Iris pigment epithelial cell (primary cell): ENCODE measurements around the gene RNPEP.
"Not testable (repeated sequence)": the region's sequence is repeated elsewhere in the genome, so short reads cannot be mapped to it uniquely, and the experiment has no call there.

Experiments
- DNase-seq: peaks from one replicate; pipeline ENCODE4 v3.0.0-alpha.2; 2011; ENCODE audit warnings: low read depth

RNPEP gene

GRCh38 chr1:202036595-202037387 is 54.3 kb downstream of the RNPEP start:
- no peak for DNase-seq

DNA sequence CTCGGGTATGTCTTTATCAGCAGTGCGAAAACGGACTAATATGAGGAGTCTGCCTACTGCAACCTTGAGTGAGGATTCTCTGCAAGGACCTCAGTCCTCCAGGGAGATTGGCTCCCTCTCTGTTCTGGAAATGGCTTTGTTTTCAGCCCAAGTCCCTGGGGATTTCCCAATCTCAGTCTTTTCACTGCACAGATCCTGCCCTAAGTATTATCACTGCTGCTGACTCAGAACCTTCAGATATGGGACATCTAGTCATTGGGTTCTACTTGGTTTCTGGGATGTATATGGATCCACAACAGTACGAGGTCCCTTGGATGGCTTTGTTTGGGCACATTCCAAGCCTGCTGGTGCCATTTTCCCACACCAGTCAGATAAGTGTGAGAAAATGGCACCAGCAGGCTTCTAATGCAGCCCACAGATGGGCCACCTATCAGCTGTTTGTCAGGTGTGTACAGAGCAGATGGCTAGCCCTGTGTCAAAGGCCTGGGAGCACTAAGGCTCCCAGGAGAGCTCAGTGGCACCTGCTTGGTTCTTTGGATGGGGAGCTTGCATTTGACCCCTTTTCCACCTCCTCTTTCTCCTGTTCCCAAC is 55.4 kb downstream of the RNPEP start:
- DNase-seq: peak; percentile 81

DNA sequence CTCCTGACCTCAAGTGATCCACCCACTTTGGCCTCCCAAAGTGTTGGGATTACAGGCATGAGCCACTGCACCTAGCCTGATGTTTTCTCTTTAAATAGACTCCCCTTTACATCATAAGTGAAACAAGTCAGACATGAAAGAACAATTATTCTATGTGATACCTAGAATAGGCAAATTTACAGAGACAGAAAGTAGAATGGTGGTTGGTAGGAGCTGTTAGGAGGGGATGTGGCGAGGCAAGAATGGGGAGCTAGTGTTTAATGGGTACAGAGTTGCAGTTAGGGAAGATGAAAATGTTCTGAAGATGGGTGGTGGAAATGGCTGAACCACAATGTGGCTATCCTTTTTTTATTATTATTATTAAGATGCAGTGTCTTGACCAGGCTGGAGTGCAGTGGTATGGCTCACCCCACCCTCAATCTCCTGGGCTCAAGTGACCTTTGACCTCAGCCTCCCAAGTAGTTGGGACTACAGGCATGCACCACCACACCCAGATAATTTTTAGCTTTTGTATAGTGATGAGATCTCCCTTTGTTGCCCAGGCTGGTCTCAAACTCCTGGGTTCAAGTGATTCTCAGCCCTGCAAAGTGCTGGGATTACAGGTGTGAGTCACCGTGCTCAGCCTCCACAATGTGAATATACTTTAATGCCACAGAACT is 56.4 kb downstream of the RNPEP start:
- no peak for DNase-seq

DNA sequence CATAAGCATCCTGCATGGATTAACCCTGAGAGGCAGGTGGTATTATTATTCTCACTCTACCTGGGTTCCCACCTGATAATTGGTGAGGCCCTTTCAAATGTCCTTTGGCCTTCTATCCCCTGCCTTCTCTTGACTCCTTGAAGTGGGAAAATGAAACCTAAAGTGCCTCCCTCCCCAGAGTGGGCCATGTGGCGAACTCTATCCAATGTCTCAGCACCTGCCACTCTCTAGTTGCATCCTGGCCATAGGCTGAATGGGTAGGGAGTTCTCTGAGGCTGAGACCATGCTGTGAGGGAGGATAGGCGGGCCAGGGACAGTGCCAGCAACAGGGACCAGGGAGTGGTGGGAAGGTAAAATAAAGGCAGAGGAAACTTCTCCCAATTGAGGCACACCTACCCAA is 63.3 kb downstream of the RNPEP start:
- no peak for DNase-seq

DNA sequence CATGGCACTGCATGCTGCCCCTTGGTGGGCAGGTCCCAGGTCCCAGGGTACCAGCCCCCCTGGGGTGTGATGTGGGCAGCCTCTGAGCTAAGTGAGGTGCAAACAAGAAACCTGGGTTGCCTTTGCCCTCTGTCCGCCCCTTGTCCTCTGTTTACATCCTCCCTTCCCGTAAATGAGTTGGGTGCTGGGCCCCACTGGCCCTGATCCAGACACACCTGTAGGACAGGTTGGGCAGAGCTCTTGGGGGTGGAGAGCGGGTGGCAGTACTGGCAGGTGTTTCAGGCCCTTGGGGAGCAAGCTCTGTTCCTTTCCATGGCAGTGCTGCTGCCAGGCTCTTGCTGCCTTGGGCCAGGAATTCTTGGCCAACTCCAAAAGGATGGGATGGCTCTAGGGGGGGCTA is 63.8 kb downstream of the RNPEP start:
- DNase-seq: no peak

DNA sequence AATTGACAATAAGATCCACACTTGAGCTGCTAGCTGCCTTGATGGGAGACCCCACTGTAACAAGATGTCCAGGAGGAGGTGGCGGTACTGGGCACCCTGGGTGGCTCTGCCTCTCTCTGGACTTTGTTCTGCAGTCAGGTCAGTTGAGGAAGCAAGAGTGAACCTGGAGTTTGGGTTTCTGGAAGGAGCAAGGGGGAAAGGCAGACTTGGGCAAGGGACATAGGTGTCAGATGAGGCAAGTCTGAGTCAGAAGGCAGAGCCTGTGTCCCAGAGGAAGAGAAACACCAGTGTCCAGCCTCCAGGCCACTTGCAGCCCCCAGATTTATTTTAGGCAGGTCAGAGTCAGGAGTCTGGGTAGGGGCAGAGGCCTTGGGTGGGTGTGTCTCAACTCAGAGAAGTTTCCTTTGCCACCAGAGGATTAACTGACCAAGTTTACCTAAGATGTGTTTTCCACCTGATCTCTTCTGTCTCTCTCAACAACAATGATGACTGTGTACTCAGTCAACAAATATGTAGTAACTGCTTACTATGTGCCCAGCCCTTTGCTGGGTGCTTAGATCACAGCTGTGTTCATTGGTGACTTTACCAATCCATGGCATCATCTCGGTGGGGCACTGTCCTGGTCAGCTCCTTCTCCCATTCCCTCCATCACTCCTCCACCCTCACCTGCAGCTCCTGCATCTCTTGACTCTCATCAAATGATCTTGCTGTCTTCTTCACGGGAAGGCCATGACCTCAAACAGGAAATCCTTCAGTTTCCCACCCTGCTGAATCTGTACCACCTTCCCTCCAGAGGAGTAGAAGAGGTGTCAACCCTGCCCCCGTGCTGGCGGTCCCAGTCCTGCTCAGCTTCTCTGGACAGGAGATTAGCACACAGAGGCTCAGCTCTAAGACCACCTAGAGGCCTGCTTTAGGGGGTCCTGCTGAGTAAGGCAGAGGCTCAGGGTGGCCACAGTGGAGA is 64.6 kb downstream of the RNPEP start:
- DNase-seq: no peak

DNA sequence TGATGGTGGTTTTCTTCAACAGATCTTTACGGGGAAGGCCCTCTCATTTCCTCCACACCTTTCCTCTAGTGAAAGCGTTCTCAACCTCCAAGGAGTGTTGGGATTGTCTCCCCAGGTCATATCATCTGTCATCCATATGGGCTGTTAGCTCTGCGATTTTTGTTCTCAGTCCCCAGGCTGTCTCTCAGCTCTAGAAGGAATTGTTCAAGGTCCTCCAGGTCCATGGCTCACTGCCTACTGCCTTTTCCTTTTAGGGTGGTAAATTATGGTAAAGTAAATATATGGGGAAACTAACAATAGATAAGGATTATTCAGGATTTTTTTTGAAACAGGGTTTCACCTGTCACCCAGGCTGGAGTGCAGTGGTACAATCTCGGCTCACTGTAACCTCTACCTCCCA is 65.5 kb downstream of the RNPEP start:
- no peak for DNase-seq

- DNase-seq: no peak
These were observed 66.7 kb downstream of the RNPEP start for GRCh38 chr1:202049129-202049528.

DNA sequence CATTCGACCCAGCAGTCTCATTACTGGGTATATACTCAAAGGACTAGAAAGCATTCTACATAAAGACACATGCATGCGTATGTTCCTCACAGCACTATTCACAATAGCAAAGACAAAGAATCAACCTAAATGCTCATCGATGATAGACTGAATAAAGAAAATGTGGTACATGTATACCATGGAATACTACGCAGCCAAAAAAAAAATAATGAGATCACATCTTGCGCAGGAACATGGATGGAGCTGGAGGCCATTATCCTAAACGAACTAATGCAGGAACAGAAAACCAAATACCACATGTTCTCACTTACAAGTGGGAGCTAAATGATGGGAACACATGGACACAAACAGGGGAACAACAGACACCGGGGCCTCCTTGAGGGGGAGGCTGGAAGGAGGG is 71.6 kb downstream of the RNPEP start:
- DNase-seq: no peak

GRCh38 chr1:202054673-202055072 is 72.2 kb downstream of the RNPEP start:
- DNase-seq: not testable (repeated sequence)
